ENCODE measurements around the gene C1orf105.

- TF ChIP-seq CTCF (IDR thresholded peaks at IDR 0.05) (no peak), POLR2AphosphoS5 (IDR thresholded peaks at IDR 0.05) (no peak)
Measured at GRCh38 chr1:172482044-172482443, 61.6 kb downstream of the C1orf105 start.

Measured in gastroesophageal sphincter (tissue), 3 donors.